Activated T-cell treated with anti-CD3 and anti-CD28 coated beads, Interleukin-2, amount 50 U/mL, for 4 hours (primary cell): ENCODE data around the gene AFF4. TPM values are rescaled to one million over a fixed set of nuclear protein-coding genes. Genes with fewer than 3 reads are reported as not detected.
"Not testable (repeated sequence)": the region's sequence is repeated elsewhere in the genome, so short reads cannot be mapped to it uniquely, and the experiment has no call there.

ENCODE experiments used
- ATAC-seq, 2 donors: fragments of 200-7000 bp; cut with Tn5 transposase; one replicate each; pipeline ENCODE4 v1.10.0; 2021
- DNase-seq: peaks from one replicate; pipeline ENCODE4 v3.0.0-alpha.2; 2020
- H3K27me3 Mint-ChIP-seq: one replicate; pipeline ENCODE4 v1.8.0; 2021; ENCODE audit warnings: low read depth, mixed read lengths
- H3K36me3 Mint-ChIP-seq: one replicate; pipeline ENCODE4 v1.8.0; 2022; ENCODE audit warnings: mixed read lengths; ENCODE audit not compliant: insufficient read depth
- H3K4me1 Mint-ChIP-seq: one replicate; pipeline ENCODE4 v1.8.0; 2021; ENCODE audit warnings: low read depth, mixed read lengths
- H3K4me3 Mint-ChIP-seq: one replicate; pipeline ENCODE4 v1.8.0; 2021; ENCODE audit warnings: mild to moderate bottlenecking, moderate library complexity, mixed read lengths
- H3K9me3 Mint-ChIP-seq: one replicate; pipeline ENCODE4 v1.8.0; 2021; ENCODE audit warnings: mixed read lengths
- total RNA-seq, 3 donors: library from RNA; stranded (reverse); gene quantifications; one replicate each; pipeline ENCODE4 v1.2.1, GENCODE V29; 2021

AFF4 gene
- total RNA-seq, 3 donors from 2014 or later: 27.5 to 31.7 (median 30.4) TPM

DNA sequence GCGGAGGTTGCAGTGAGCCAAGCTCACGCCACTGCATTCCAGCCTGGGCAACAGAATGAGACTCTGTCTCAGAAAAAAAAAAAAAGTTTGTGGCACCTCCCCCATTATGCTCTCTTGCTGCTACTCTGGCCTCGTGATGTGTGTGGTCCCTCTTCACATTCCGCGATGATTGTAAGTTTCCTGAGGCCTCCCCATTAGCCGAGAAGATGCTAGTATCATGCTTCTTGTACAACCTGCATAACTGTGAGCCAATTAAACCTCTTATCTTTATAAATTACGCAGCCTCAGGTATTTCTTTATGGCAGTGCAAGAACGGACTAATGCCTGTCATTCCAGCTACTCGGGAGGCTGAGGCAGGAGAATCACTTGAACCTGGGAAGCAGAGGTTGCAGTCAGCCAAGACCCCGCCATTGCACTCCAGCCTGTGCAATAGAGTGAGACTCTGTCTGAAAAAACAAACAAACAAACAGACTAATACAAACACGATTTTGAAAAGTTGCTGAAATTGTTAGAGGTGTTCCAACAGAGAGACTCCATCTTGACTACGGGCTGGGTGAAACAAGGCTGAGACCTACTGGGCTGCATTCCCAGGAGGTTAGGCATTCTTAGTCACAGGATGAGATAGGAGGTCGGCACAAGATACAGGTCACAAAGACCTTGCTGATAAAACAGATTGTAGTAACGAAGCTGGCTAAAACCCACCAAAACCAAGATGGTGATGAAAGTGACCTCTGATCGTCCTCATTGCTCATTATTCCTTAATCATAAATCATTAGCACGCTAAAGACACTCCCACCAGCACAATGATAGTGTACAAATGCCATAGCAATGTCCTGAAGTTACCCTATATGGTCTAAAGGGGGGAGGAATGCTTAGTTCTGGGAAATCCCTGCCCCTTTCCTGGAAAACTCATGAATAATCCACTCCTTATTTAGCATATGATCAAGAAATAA lies 8.3 kb upstream of the AFF4 start:
- ATAC-seq (no peak), DNase-seq (no peak)
- no peaks in the 10 kb centered on the region for H3K4me1 Mint-ChIP-seq
- no peaks in the 10 kb centered on the region for H3K36me3 Mint-ChIP-seq
- no peaks in the 10 kb centered on the region for H3K27me3 Mint-ChIP-seq
- H3K9me3 Mint-ChIP-seq: peaks cover 2% of the 10 kb centered on the region
- H3K4me3 Mint-ChIP-seq: no peak overlapping the region

- Mint-ChIP-seq H3K36me3 (peaks cover 4% of the 10 kb centered on the region), H3K9me3 (no peaks in the 10 kb centered on the region), H3K4me3 (no peak overlapping the region), H3K4me1 (peaks cover 23% of the 10 kb centered on the region), H3K27me3 (no peaks in the 10 kb centered on the region)
- ATAC-seq: no peak
- DNase-seq: no peak
These were observed 1.7 kb upstream of the AFF4 start for GRCh38 chr5:132965120-132965519.

DNA sequence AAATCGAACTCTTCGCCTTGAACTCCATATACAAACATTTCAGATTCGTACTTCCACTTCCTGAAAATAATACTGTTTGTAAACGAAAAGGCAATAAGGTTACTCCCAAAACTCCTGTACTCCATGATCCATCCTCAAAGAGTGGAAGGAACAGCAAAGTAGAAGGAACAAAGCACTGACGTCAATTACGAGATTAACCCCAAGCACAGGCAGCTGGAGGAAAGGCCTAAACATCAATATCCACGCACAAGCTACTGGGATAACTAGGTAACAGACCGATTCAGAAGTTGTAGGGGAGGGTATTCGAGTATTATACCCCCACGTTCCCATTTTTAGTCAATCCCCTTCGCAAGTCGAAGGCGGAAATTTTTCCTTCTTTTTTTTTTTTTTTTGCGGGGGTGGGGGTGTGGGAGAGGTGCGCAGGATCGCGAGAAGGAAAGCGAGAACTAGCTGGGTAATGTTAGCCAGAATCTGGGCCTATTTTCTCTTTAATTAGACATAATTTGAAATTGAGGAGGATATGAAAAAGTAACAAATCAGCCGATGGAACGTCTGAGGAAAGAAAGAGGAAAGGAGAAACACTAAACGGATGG lies 909 bp downstream of the AFF4 start:
- Mint-ChIP-seq H3K36me3 (peaks cover 6% of the 10 kb centered on the region), H3K27me3 (no peaks in the 10 kb centered on the region), H3K4me3 (peak overlapping the region; percentile 93), H3K9me3 (no peaks in the 10 kb centered on the region), H3K4me1 (peaks cover 38% of the 10 kb centered on the region)
- ATAC-seq: no peak
- no peak for DNase-seq

- H3K9me3 Mint-ChIP-seq: no peaks in the 10 kb centered on the region
- no peak for ATAC-seq
These were observed 1.5 kb downstream of the AFF4 start for GRCh38 chr5:132961887-132962286.

GRCh38 chr5:132961123-132961815 lies 2.2 kb downstream of the AFF4 start:
- peak overlapping the region; percentile 93 for H3K4me3 Mint-ChIP-seq
- ATAC-seq, H3K27me3 Mint-ChIP-seq, DNase-seq, H3K9me3 Mint-ChIP-seq, H3K36me3 Mint-ChIP-seq: not testable (repeated sequence)
- H3K4me1 Mint-ChIP-seq: peaks cover 39% of the 10 kb centered on the region

More at GRCh38 chr5:132961887-132962286, 1.5 kb downstream of the AFF4 start:
- no peak for DNase-seq
- H3K27me3 Mint-ChIP-seq: no peaks in the 10 kb centered on the region
- peaks cover 6% of the 10 kb centered on the region for H3K36me3 Mint-ChIP-seq
- peaks cover 38% of the 10 kb centered on the region for H3K4me1 Mint-ChIP-seq
- H3K4me3 Mint-ChIP-seq: peak overlapping the region; percentile 93

GRCh38 chr5:132956166-132956799 lies 7.2 kb downstream of the AFF4 start:
- Mint-ChIP-seq H3K36me3 (peaks cover 23% of the 10 kb centered on the region), H3K4me1 (peaks cover 53% of the 10 kb centered on the region)
- H3K4me3 Mint-ChIP-seq, H3K27me3 Mint-ChIP-seq, ATAC-seq, H3K9me3 Mint-ChIP-seq, DNase-seq: not testable (repeated sequence)

GRCh38 chr5:132953710-132954109 lies 9.7 kb downstream of the AFF4 start:
- ATAC-seq (no peak), DNase-seq (no peak)
- peaks cover 25% of the 10 kb centered on the region for H3K36me3 Mint-ChIP-seq
- H3K4me3 Mint-ChIP-seq: no peak overlapping the region
- H3K27me3 Mint-ChIP-seq: no peaks in the 10 kb centered on the region
- H3K9me3 Mint-ChIP-seq: no peaks in the 10 kb centered on the region
- peaks cover 41% of the 10 kb centered on the region for H3K4me1 Mint-ChIP-seq

- Mint-ChIP-seq H3K36me3 (peaks cover 25% of the 10 kb centered on the region), H3K27me3 (no peaks in the 10 kb centered on the region), H3K4me3 (no peak overlapping the region), H3K4me1 (peaks cover 43% of the 10 kb centered on the region), H3K9me3 (no peaks in the 10 kb centered on the region)
- ATAC-seq: no peak
- no peak for DNase-seq
These were observed 10.6 kb downstream of the AFF4 start for GRCh38 chr5:132952829-132953228.

GRCh38 chr5:132951897-132952296 lies 11.5 kb downstream of the AFF4 start:
- DNase-seq (no peak), ATAC-seq (peak in 1 of 2 donors; percentile 32)
- no peak overlapping the region for H3K4me3 Mint-ChIP-seq
- no peaks in the 10 kb centered on the region for H3K9me3 Mint-ChIP-seq
- H3K36me3 Mint-ChIP-seq: peaks cover 27% of the 10 kb centered on the region
- no peaks in the 10 kb centered on the region for H3K27me3 Mint-ChIP-seq
- H3K4me1 Mint-ChIP-seq: peaks cover 48% of the 10 kb centered on the region

GRCh38 chr5:132949136-132949535 lies 14.3 kb downstream of the AFF4 start:
- ATAC-seq (no peak), DNase-seq (no peak)
- Mint-ChIP-seq H3K36me3 (peaks cover 22% of the 10 kb centered on the region), H3K9me3 (no peaks in the 10 kb centered on the region), H3K4me3 (no peak overlapping the region), H3K27me3 (no peaks in the 10 kb centered on the region), H3K4me1 (peaks cover 56% of the 10 kb centered on the region)

GRCh38 chr5:132947671-132948070 lies 15.8 kb downstream of the AFF4 start:
- Mint-ChIP-seq H3K4me3 (no peak overlapping the region), H3K4me1 (peaks cover 54% of the 10 kb centered on the region), H3K36me3 (peaks cover 12% of the 10 kb centered on the region), H3K9me3 (no peaks in the 10 kb centered on the region), H3K27me3 (no peaks in the 10 kb centered on the region)
- DNase-seq (no peak), ATAC-seq (no peak)

- H3K27me3 Mint-ChIP-seq, H3K4me3 Mint-ChIP-seq, ATAC-seq: not testable (repeated sequence)
These were observed 18.1 kb downstream of the AFF4 start for GRCh38 chr5:132945315-132945714.

GRCh38 chr5:132943362-132944022 lies 19.9 kb downstream of the AFF4 start:
- Mint-ChIP-seq H3K27me3 (no peaks in the 10 kb centered on the region), H3K9me3 (no peaks in the 10 kb centered on the region), H3K4me3 (no peak overlapping the region), H3K4me1 (peaks cover 42% of the 10 kb centered on the region), H3K36me3 (peaks cover 3% of the 10 kb centered on the region)
- DNase-seq (no peak), ATAC-seq (no peak)

More at GRCh38 chr5:132945315-132945714, 18.1 kb downstream of the AFF4 start:
- DNase-seq, H3K36me3 Mint-ChIP-seq, H3K9me3 Mint-ChIP-seq: not testable (repeated sequence)
- H3K4me1 Mint-ChIP-seq: peaks cover 42% of the 10 kb centered on the region
